GM12878 (cell line): Measurements from ENCODE around the gene THOC5. TPM values are rescaled to one million over a fixed set of nuclear protein-coding genes. Genes with fewer than 3 reads are reported as not detected.

ENCODE experiments used
- ATAC-seq: fragments of 200-7000 bp; cut with Tn5 transposase; 3 replicates; pipeline ENCODE4 v1.9.1; 2020; ENCODE audit warnings: mild to moderate bottlenecking, moderate library complexity
- BruUV-seq: library from RNA; stranded (reverse); fragments of 400-500 nt; replicated peaks from 2 replicates; lab custom pipeline; 2021; lab: Mats Ljungman, UMichigan
- CTCF ChIA-PET: fragments of 300-600 bp; sonication (Branson Sonifier 250); formaldehyde crosslinking; extraction: SDS; loops from one replicate; lab custom pipeline; 2021; ENCODE audit warnings: inconsistent platforms; lab: Yijun Ruan, JAX
- POLR2A ChIA-PET: fragments of 350-600 bp; formaldehyde crosslinking; extraction: SDS; loops from one replicate; lab custom pipeline; 2021; ENCODE audit warnings: inconsistent platforms; lab: Charles Lee
- RAD21 ChIA-PET: fragments of 300-600 bp; sonication (Branson Sonifier 250); formaldehyde crosslinking; loops from one replicate; lab custom pipeline; 2023; ENCODE audit warnings: antibody characterized with exemption; ENCODE audit not compliant: unreplicated experiment; lab: Charles Lee
- SMC1A ChIA-PET: fragments of 300-600 bp; sonication (Branson Sonifier 250); formaldehyde crosslinking; loops from one replicate; lab custom pipeline; 2023; ENCODE audit not compliant: unreplicated experiment, uncharacterized antibody; lab: Charles Lee
- DNase-seq: peaks from one replicate; pipeline ENCODE4 v3.0.0-alpha.2; 2011; ENCODE audit warnings: low read depth, low spot score
- FAIRE-seq: peaks from 3 replicates; lab custom pipeline; 2011; peaks lifted over from hg19 to GRCh38; lab: Jason Lieb, UNC
- H2AFZ ChIP-seq: 2 replicates; pipeline ENCODE4 v1.6.0; 2011; ENCODE audit warnings: low read depth, low read length, control low read depth; ENCODE audit not compliant: control insufficient read depth
- H3K27ac ChIP-seq: 2 replicates; pipeline ENCODE4 v1.5.1; 2011; ENCODE audit warnings: control low read depth; ENCODE audit not compliant: control insufficient read depth, insufficient read depth
- H3K27me3 ChIP-seq, 2 experiments: replicated peaks in 1 of 2; 2 replicates each; pipeline versions ENCODE4 v1.6.0 to v1.6.1; 2011; ENCODE audit warnings: low read length in 1 of 2; ENCODE audit not compliant: control insufficient read depth in 2 of 2, insufficient read depth in 2 of 2
- H3K36me3 ChIP-seq, 2 experiments: 2 replicates each; pipeline ENCODE4 v1.5.1; 2011; ENCODE audit warnings: low read length in 1 of 2; ENCODE audit not compliant: control insufficient read depth in 2 of 2, insufficient read depth in 2 of 2
- H3K4me1 ChIP-seq: 2 replicates; pipeline ENCODE4 v1.6.1; 2011; ENCODE audit warnings: mild to moderate bottlenecking, low read length, moderate library complexity, mixed read lengths; ENCODE audit not compliant: control insufficient read depth, insufficient read depth
- H3K4me2 ChIP-seq: 2 replicates; pipeline ENCODE4 v1.6.0; 2011; ENCODE audit warnings: control low read depth; ENCODE audit not compliant: control insufficient read depth, insufficient read depth
- H3K4me3 ChIP-seq: fragments of 200-600 bp; sonication (generic); 2 replicates; pipeline ENCODE4 v1.5.1; 2016
- H3K79me2 ChIP-seq: 2 replicates; pipeline ENCODE4 v1.6.0; 2011; ENCODE audit warnings: low read length; ENCODE audit not compliant: control insufficient read depth, insufficient read depth
- H3K9ac ChIP-seq: 2 replicates; pipeline ENCODE4 v1.8.0; 2011; ENCODE audit warnings: low read length, control low read depth, mixed read lengths; ENCODE audit not compliant: control insufficient read depth, insufficient read depth
- H3K9me3 ChIP-seq: replicated peaks from 3 replicates; pipeline ENCODE4 v1.5.1; 2011; ENCODE audit warnings: mild to moderate bottlenecking, low read length; ENCODE audit not compliant: control insufficient read depth, insufficient read depth
- H4K20me1 ChIP-seq: 2 replicates; pipeline ENCODE4 v1.6.0; 2011; ENCODE audit not compliant: control insufficient read depth, insufficient read depth
- ATF7 ChIP-seq: fragments of 450-650 bp; IDR thresholded peaks from 2 replicates; pipeline ENCODE4 v1.6.1; 2016; ENCODE audit warnings: low read depth, mild to moderate bottlenecking
- CREB1 ChIP-seq: IDR thresholded peaks from 2 replicates; pipeline ENCODE4 v1.6.1; 2012; ENCODE audit warnings: low read depth, mild to moderate bottlenecking, inconsistent platforms
- CREM ChIP-seq: IDR thresholded peaks from 2 replicates; pipeline ENCODE4 v1.6.1; 2014; ENCODE audit warnings: antibody characterized with exemption, low read depth
- DPF2 ChIP-seq: fragments of 450-650 bp; IDR thresholded peaks from 2 replicates; pipeline ENCODE4 v1.6.1; 2017; ENCODE audit warnings: mild to moderate bottlenecking
- HDAC6 ChIP-seq: fragments of 200-600 bp; sonication (generic); IDR thresholded peaks from one replicate; pipeline ENCODE4 v1.8.0; 2017; ENCODE audit warnings: antibody characterized with exemption; ENCODE audit not compliant: unreplicated experiment
- HDGF ChIP-seq: fragments of 450-650 bp; IDR thresholded peaks from 2 replicates; pipeline ENCODE4 v1.6.1; 2016; ENCODE audit warnings: antibody characterized with exemption
- IKZF1 ChIP-seq: fragments of 450-650 bp; conservative IDR thresholded peaks from 2 replicates; pipeline ENCODE4 v1.6.1; 2017; ENCODE audit warnings: antibody characterized with exemption, mild to moderate bottlenecking
- JUNB ChIP-seq: IDR thresholded peaks from 2 replicates; pipeline ENCODE4 v1.6.1; 2016; ENCODE audit warnings: antibody characterized with exemption, mild to moderate bottlenecking
- KAT2A ChIP-seq: conservative IDR thresholded peaks from 2 replicates; pipeline ENCODE4 v1.6.1; 2011; ENCODE audit warnings: low read depth, low read length; ENCODE audit not compliant: control insufficient read depth
- LARP7 ChIP-seq: fragments of 450-650 bp; IDR thresholded peaks from 2 replicates; pipeline ENCODE4 v1.6.1; 2017; ENCODE audit warnings: mild to moderate bottlenecking
- MYB ChIP-seq: fragments of 150-350 bp; IDR thresholded peaks from 2 replicates; pipeline ENCODE4 v1.6.1; 2014; ENCODE audit warnings: mild to moderate bottlenecking, low read depth, low read length, borderline replicate concordance
- PAX5 ChIP-seq: IDR thresholded peaks from 2 replicates; pipeline ENCODE4 v1.6.1; 2011; ENCODE audit warnings: low read depth, low read length, borderline replicate concordance
- RAD21 ChIP-seq: IDR thresholded peaks from 2 replicates; pipeline ENCODE4 v1.6.1; 2011; ENCODE audit warnings: mild to moderate bottlenecking, low read depth, low read length, moderate library complexity; ENCODE audit not compliant: insufficient read depth
- RB1 ChIP-seq: fragments of 450-650 bp; formaldehyde crosslinking; IDR thresholded peaks from 2 replicates; pipeline ENCODE4 v1.6.1; 2017; ENCODE audit warnings: mild to moderate bottlenecking, borderline replicate concordance
- SMAD1 ChIP-seq: fragments of 450-650 bp; IDR thresholded peaks from 2 replicates; pipeline ENCODE4 v1.6.1; 2018; ENCODE audit warnings: mild to moderate bottlenecking, low read depth; ENCODE audit not compliant: partially characterized antibody
- SMAD5 ChIP-seq: IDR thresholded peaks from 2 replicates; pipeline ENCODE4 v1.6.1; 2016; ENCODE audit warnings: antibody characterized with exemption, low read depth
- SREBF2 ChIP-seq: IDR thresholded peaks from 2 replicates; pipeline ENCODE4 v1.6.1; 2012; ENCODE audit warnings: mild to moderate bottlenecking, low read length
- ZBTB33 ChIP-seq: fragments of 450-650 bp; IDR thresholded peaks from 2 replicates; pipeline ENCODE4 v1.6.1; 2017; ENCODE audit warnings: mild to moderate bottlenecking
- ZNF384 ChIP-seq: IDR thresholded peaks from 2 replicates; pipeline ENCODE4 v1.6.1; 2012; ENCODE audit warnings: low read depth, mild to moderate bottlenecking, low read length, improper control_type of control experiment, borderline replicate concordance
- whole genome bisulfite sequencing: methylation state at CpG from one replicate; pipeline ENCODE4 v1.1.6; 2016; ENCODE audit warnings: low lambda C conversion rate; ENCODE audit not compliant: insufficient replicate concordance, insufficient coverage; ENCODE audit errors: missing lambda C conversion rate; 5-methylcytosine and 5-hydroxymethylcytosine counted together
- in situ Hi-C: fragments of 300-500 bp; cut with MboI; formaldehyde crosslinking; loops from 9 replicates; pipeline ENCODE4 v1.14.3; 2018; ENCODE audit warnings: mixed read lengths
- intact Hi-C: fragments of 100-400 bp; cut with micrococcal nuclease; formaldehyde crosslinking; loops from one replicate; pipeline ENCODE4 v1.14.2; 2022; ENCODE audit not compliant: unreplicated experiment
- polyA plus RNA-seq, 11 experiments: library from polyadenylated mRNA; depleted of rRNA in 4 of 11; unstranded in 6 of 11; stranded (reverse) in 5 of 11; fragments of >200 nt; fragmentation: Nextera tagmentation in 4 of 11; fragmentation: Illumina TruSeq in 1 of 11; extraction: Ambion mirVana in 4 of 11; extraction: Trizol in 1 of 11; gene quantifications; 1 replicate in 1 of 11; 2 replicates in 10 of 11; pipeline versions ENCODE4 v1.2.1 to v1.2.3, GENCODE V29; 2011 to 2016; ENCODE audit warnings: inconsistent platforms in 2 of 11, missing spikeins in 2 of 11, low read depth in 1 of 11
- total RNA-seq, 4 experiments: library from RNA; depleted of rRNA in 3 of 4; stranded (reverse); fragments of >200 nt in 3 of 4; fragmentation: Illumina TruSeq in 1 of 4; extraction: Trizol in 1 of 4; gene quantifications; 2 replicates each; pipeline versions ENCODE4 v1.2.1 to v1.2.3, GENCODE V29; 2013 to 2021
- TF ChIP-seq, protein P1 (sequence below): IDR thresholded peaks from 2 replicates; pipeline ENCODE4 v1.6.1; 2011; ENCODE audit warnings: borderline replicate concordance, low read depth, mild to moderate bottlenecking, moderate library complexity, low read length; ENCODE audit not compliant: insufficient read depth, poor library complexity, severe bottlenecking
- TF ChIP-seq, protein P2 (sequence below): IDR thresholded peaks from 2 replicates; pipeline ENCODE4 v1.6.1; 2011; ENCODE audit warnings: mild to moderate bottlenecking, low read depth, low read length, moderate library complexity; ENCODE audit not compliant: insufficient replicate concordance

The THOC5 gene
- total and polyA plus RNA-seq, 10 of the 15 experiments (the other 5 are each of a cell fraction or from before 2014, with no cell fraction given), result 20.9 to 44.9 (median 31.4) TPM

GRCh38 chr22:29470159-29470855 lies 83.2 kb downstream of the THOC5 start:
- Histone ChIP-seq H3K4me2 (peak overlapping the region; percentile 27; the same call in 1 of the 2 replicates), H2AFZ (peak overlapping the region; percentile 43), H3K36me3 (no peaks in the 10 kb centered on the region), H3K4me3 (peak overlapping the region; percentile 67; the same call in 1 of the 2 replicates), H4K20me1 (no peaks in the 10 kb centered on the region), H3K79me2 (no peaks in the 10 kb centered on the region), H3K9ac (no peak overlapping the region), H3K27ac (no peak overlapping the region), H3K27me3 (peaks cover 0 to 3% of the 10 kb centered on the region in 2 experiments; a peak in 3 of 4 replicates), H3K9me3 (no peaks in the 10 kb centered on the region), H3K4me1 (no peaks in the 10 kb centered on the region; the same call in 1 of the 2 replicates)
- peak; percentile 94 for ATAC-seq
- no peak for DNase-seq
- intact Hi-C loops (no loop called here), in situ Hi-C loops (no loop called here)
- SMC1A ChIA-PET, result interaction anchor here (1.4 to 1.8 kb wide), 2 partner anchors 54 to 83 kb away, joined by 4 to 7 read pairs; partner anchors contain the start of gene THOC5
- POLR2A ChIA-PET, result no interaction called here
- CTCF ChIA-PET, result interaction anchor here (0.6 to 1.3 kb wide), 5 partner anchors 13 to 176 kb away, joined by 3 to 4 read pairs (median 3); no protein-coding TSS in a partner anchor
- 37% methylated on average over 48 of the region's 54 CpGs for WGBS
- BruUV-seq, result no TSS peak
- no peak for FAIRE-seq
- RAD21 ChIA-PET, result no interaction called here
- TF ChIP-seq, protein P1, sequence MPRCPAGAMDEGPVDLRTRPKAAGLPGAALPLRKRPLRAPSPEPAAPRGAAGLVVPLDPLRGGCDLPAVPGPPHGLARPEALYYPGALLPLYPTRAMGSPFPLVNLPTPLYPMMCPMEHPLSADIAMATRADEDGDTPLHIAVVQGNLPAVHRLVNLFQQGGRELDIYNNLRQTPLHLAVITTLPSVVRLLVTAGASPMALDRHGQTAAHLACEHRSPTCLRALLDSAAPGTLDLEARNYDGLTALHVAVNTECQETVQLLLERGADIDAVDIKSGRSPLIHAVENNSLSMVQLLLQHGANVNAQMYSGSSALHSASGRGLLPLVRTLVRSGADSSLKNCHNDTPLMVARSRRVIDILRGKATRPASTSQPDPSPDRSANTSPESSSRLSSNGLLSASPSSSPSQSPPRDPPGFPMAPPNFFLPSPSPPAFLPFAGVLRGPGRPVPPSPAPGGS, result no peak
- TF ChIP-seq SREBF2 (no peak), ZNF384 (no peak), PAX5 (no peak), ZBTB33 (no peak), RAD21 (0 out of 2 replicates have a peak, but pooled peaks have one; percentile 30), SMAD5 (no peak), MYB (no peak), SMAD1 (no peak), RB1 (no peak; the same call in 1 of the 2 replicates), DPF2 (no peak), KAT2A (no peak), CREB1 (peak; percentile 81), LARP7 (0 out of 2 replicates have a peak, but pooled peaks have one; percentile 38), HDGF (no peak), IKZF1 (peak; percentile 33), ATF7 (no peak), CREM (peak; percentile 93), JUNB (no peak), HDAC6 (no peak)
- TF ChIP-seq, protein P2, sequence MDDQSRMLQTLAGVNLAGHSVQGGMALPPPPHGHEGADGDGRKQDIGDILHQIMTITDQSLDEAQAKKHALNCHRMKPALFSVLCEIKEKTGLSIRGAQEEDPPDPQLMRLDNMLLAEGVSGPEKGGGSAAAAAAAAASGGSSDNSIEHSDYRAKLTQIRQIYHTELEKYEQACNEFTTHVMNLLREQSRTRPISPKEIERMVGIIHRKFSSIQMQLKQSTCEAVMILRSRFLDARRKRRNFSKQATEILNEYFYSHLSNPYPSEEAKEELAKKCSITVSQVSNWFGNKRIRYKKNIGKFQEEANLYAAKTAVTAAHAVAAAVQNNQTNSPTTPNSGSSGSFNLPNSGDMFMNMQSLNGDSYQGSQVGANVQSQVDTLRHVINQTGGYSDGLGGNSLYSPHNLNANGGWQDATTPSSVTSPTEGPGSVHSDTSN, result no peak
